HG03095 (cell line): ENCODE results near the gene PTTG1.

Source experiments
- ATAC-seq: cut with Tn5 transposase; IDR thresholded peaks from one replicate; pipeline ENCODE4 v1.9.1; 2021; ENCODE audit warnings: moderate library complexity; ENCODE audit not compliant: unreplicated experiment

Gene PTTG1

DNA sequence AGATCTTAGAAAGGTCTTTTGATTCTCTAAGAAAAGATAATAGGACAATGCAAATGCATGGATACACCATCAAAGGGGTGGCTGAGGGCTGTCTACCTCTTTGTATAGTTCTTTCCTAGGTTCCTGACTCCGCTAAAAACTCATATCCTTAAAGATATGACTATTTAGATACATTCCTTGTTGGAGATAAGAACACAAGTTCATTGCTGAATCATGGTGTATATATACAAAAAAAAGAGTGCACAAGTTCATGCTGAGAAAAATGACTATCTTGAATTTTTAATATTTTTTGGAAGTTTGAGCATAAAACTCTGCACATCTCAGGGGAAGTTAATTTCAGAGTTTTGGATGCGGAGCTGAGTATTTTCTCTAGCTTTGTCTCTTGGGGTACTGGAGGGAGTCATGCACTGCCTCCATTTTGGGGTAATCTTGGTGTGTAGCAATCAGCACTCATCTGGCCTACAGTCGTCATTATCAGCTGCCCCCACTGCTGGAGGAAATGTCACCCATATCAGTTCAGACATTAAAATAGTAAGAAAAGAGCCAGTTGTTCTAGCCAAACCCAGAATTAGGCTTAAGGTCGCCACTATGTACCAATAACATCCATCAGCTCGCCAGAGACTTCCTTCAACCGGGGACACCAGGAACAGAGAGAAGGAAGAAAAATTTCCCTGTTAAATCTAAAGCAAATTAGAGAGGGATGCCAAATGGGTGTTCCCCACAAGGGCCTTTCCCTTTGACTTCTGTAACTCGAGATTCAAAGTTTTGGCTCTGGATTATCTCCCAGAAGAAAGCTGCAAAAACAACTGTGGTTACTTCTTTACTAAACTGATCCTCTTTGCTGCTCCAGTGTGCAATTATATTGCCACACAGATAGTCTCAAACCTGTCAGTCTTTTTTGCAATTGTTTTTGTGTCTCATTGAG, 49.0 kb downstream of the PTTG1 start:
- ATAC-seq, result no peak

GRCh38 chr5:160471761-160472160, 50.1 kb downstream of the PTTG1 start:
- no peak for ATAC-seq

DNA sequence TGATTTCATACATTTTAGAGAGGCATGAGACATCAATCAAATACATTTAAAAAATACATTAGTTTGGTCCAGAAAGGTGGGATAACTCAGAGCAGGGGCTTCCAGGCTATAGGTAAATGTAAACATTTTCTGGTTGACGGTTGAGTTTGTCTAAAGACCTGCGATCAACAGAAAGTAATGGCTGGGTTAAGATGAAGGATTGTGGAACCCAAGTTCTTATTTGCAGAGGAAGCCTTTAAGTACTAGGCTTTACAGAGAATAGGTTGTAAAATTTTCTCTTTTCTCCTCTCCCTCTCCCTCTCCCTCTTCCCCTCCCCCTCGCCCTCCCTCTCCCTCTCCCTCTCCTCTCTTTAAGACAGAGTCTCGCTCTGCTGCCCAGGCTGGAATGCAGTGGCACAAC, 50.8 kb downstream of the PTTG1 start:
- ATAC-seq, result no peak

GRCh38 chr5:160473681-160474080, 52.0 kb downstream of the PTTG1 start:
- ATAC-seq, result no peak

DNA sequence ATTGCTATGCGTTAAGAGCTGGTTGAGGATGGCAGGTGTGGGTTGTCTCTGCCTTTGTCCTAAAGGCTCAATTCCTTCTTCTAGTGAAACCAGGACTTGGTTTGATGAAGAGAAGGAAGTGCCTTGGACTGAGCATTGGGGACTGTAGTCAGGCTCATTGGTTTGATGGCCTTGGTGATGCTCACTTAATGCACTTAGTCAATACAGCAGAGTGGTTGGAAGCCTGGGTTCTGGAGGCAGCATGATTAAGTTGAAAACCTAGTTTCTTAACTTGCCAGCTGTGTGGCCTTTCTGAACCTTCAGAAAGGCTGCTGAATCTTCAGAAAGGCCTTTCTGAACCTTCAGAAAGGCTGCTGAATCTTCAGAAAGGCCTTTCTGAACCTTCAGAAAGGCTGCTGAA, 52.4 kb downstream of the PTTG1 start:
- no peak for ATAC-seq

- ATAC-seq, result no peak
These were observed 54.3 kb downstream of the PTTG1 start for GRCh38 chr5:160475864-160476438.

DNA sequence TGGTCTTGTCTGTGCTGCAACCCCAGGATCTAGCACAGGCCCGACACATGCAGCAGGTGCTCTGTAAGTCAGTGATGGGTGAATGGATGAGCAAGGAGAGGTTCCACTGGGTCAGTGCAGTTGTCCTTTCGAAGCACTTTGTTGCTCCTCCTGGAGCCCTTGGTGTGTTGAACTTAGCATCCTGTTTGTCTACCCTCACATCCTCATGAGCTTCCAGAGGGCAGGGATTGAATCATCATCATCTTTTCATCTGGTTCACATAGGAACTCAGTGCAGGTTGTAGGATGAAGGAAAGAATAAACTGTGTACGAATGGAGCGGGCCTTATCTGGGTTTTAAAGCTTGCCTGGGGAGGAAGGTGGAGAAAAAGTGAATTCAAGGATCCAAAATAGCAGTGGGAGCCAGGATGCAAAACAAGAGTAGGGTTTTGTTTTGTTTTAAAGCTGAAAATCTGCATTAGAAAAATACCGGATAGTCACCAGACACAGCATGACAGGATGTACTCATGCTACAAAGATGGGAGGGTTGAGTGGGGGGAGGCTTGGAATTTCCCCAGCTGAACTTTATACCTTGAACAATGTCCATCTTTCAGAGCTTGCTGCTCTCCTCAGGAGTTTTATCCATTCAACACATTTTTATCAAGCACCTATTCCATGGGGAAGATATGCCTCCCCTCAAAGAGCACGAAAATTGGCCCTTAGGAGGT, 55.8 kb downstream of the PTTG1 start:
- ATAC-seq, result no peak

DNA sequence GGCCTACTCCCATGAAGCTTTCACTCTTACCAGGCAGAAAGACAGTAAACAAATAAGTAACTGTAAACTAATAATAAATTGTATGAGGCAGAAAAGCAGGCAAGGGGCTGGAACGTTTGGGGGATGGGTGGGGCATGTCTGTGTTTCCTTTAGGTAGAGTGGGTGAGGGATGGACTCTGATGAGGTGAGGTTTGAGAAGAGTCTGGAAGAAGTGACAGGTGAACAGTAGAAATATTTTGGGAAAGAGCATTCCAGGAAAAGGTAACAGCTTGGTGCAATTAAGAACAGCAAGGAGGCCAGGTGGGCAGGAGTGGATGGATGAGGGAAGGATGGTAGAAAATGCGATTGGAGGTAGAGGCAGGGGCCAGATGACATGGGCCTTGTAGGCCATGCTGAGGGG, 56.5 kb downstream of the PTTG1 start:
- ATAC-seq, result no peak
